K562 (cell line): Measurements from ENCODE around the gene ZNF775. TPM values are rescaled to one million over a fixed set of nuclear protein-coding genes. Genes with fewer than 3 reads are reported as not detected.

Source experiments
- ATAC-seq: fragments of 200-7000 bp; cut with Tn5 transposase; 3 replicates; pipeline ENCODE4 v1.9.1; 2020; ENCODE audit warnings: moderate library complexity
- BruUV-seq: library from RNA; stranded (reverse); fragments of 400-500 nt; replicated peaks from 2 replicates; lab custom pipeline; 2021; lab: Mats Ljungman, UMichigan
- CTCF ChIA-PET: fragments of 300-600 bp; formaldehyde crosslinking; extraction: SDS; loops from one replicate; lab custom pipeline; 2021; ENCODE audit warnings: low intra/inter-chr PET ratio; lab: Yijun Ruan, JAX
- POLR2A ChIA-PET: fragments of 300-600, 350-650 bp; sonication (Branson Sonifier 250); formaldehyde crosslinking; extraction: SDS; loops from one replicate; lab custom pipeline; 2021; ENCODE audit warnings: antibody characterized with exemption, inconsistent platforms; lab: Yijun Ruan, JAX
- DNase-seq, 4 experiments: peaks; one replicate each; pipeline versions ENCODE4 v3.0.0 to v3.0.0-alpha.2; 2011 to 2018; ENCODE audit warnings: low spot score in 3 of 4, mixed read lengths in 3 of 4; ENCODE audit errors: extremely low read depth in 1 of 4
- FAIRE-seq: peaks from 2 replicates; lab custom pipeline; 2011; peaks lifted over from hg19 to GRCh38; lab: Jason Lieb, UNC
- H2AFZ ChIP-seq: 2 replicates; pipeline ENCODE4 v1.6.0; 2011; ENCODE audit warnings: low read depth, low read length, control low read depth, inconsistent platforms
- H3K27ac ChIP-seq: fragments of 200-600 bp; 3 replicates; pipeline ENCODE4 v1.8.0; 2011; ENCODE audit warnings: low read depth, mild to moderate bottlenecking, control low read depth, inconsistent platforms, low read length, moderate library complexity, mixed read lengths; ENCODE audit errors: extremely low read depth
- H3K27me3 ChIP-seq, 2 experiments: fragments of 300-600 bp in 1 of 2; 2 replicates in 1 of 2; 3 replicates in 1 of 2; pipeline versions ENCODE4 v1.6.0 to v1.8.0; 2011; ENCODE audit warnings: inconsistent platforms in 2 of 2, low read length in 2 of 2, mild to moderate bottlenecking in 1 of 2, mixed read lengths in 1 of 2, moderate library complexity in 1 of 2; ENCODE audit not compliant: control insufficient read depth in 2 of 2, insufficient read depth in 2 of 2
- H3K36me3 ChIP-seq: fragments of 300-600 bp; 3 replicates; pipeline ENCODE4 v1.8.0; 2011; ENCODE audit warnings: mild to moderate bottlenecking, low read length, inconsistent platforms; ENCODE audit not compliant: control insufficient read depth, insufficient read depth
- H3K4me1 ChIP-seq, 2 experiments: fragments of 200-600 bp in 1 of 2; replicated peaks in 1 of 2; 2 replicates in 1 of 2; 3 replicates in 1 of 2; pipeline versions ENCODE4 v1.5.1 to v1.8.0; 2011; ENCODE audit warnings: inconsistent platforms in 2 of 2, low read length in 2 of 2, mild to moderate bottlenecking in 1 of 2, mixed read lengths in 1 of 2, moderate library complexity in 1 of 2; ENCODE audit not compliant: control insufficient read depth in 2 of 2, insufficient read depth in 2 of 2
- H3K4me2 ChIP-seq: 2 replicates; pipeline ENCODE4 v1.6.1; 2011; ENCODE audit warnings: low read length, control low read depth, inconsistent platforms, mixed read lengths; ENCODE audit not compliant: insufficient read depth
- H3K4me3 ChIP-seq: fragments of 200-600 bp; sonication (generic), shearing (Covaris generic); 2 replicates; pipeline ENCODE4 v1.5.1; 2016; ENCODE audit warnings: control low read depth, inconsistent platforms
- H3K79me2 ChIP-seq: fragments of 200-600 bp; 3 replicates; pipeline ENCODE4 v1.8.0; 2011; ENCODE audit warnings: low read length, inconsistent platforms; ENCODE audit not compliant: control insufficient read depth, insufficient read depth
- H3K9ac ChIP-seq, 2 experiments: 2 replicates each; pipeline versions ENCODE4 v1.6.0 to v1.6.1; 2011; ENCODE audit warnings: low read depth in 2 of 2, low read length in 2 of 2, control low read depth in 1 of 2, inconsistent platforms in 1 of 2, mild to moderate bottlenecking in 1 of 2, mixed read lengths in 1 of 2; ENCODE audit not compliant: insufficient read depth in 1 of 2
- H3K9me1 ChIP-seq: one replicate; pipeline ENCODE4 v1.6.0; 2011; ENCODE audit warnings: inconsistent platforms, mild to moderate bottlenecking, low read length, moderate library complexity; ENCODE audit not compliant: control insufficient read depth, insufficient read depth
- H3K9me3 ChIP-seq: replicated peaks from 2 replicates; pipeline ENCODE4 v1.5.1; 2011; ENCODE audit warnings: low read depth, low read length, inconsistent platforms; ENCODE audit not compliant: control insufficient read depth, insufficient read depth
- H4K20me1 ChIP-seq: replicated peaks from 2 replicates; pipeline ENCODE4 v1.6.1; 2011; ENCODE audit warnings: low read length, inconsistent platforms, mixed read lengths; ENCODE audit not compliant: control insufficient read depth, insufficient read depth
- ARID1B ChIP-seq: fragments of 450-650 bp; IDR thresholded peaks from 2 replicates; pipeline ENCODE4 v1.6.1; 2016; ENCODE audit warnings: antibody characterized with exemption, mild to moderate bottlenecking, inconsistent platforms
- EGR1 ChIP-seq: fragments of 450-650 bp; conservative IDR thresholded peaks from 2 replicates; pipeline ENCODE4 v1.6.1; 2017; ENCODE audit warnings: mild to moderate bottlenecking
- TOE1 ChIP-seq, 2 experiments: fragments of 450-650 bp in 1 of 2; sonication (generic) in 1 of 2; formaldehyde crosslinking in 1 of 2; IDR thresholded peaks; 2 replicates each; pipeline versions ENCODE4 v1.7.1 to v1.8.0; 2016 to 2022; ENCODE audit warnings: borderline replicate concordance in 2 of 2, mild to moderate bottlenecking in 2 of 2, antibody characterized with exemption in 1 of 2, inconsistent platforms in 1 of 2, low read depth in 1 of 2, missing genetic modification reagents in 1 of 2, moderate library complexity in 1 of 2
- WGBS: fragments of 100-300 bp; shearing (Covaris generic); methylation state at CpG from one replicate; pipeline ENCODE4 v1.1.6; 2016; ENCODE audit warnings: low coverage, mixed read lengths; ENCODE audit not compliant: insufficient coverage; ENCODE audit errors: missing lambda C conversion rate; 5-methylcytosine and 5-hydroxymethylcytosine counted together
- in situ Hi-C: fragments of 300-500 bp; cut with MboI; formaldehyde crosslinking; loops from 4 replicates; pipeline ENCODE4 v1.15.0; 2018; ENCODE audit warnings: inconsistent platforms, mixed read lengths
- intact Hi-C: fragments of 100-400 bp; cut with micrococcal nuclease; formaldehyde crosslinking; loops from 2 replicates; pipeline ENCODE4 v1.14.2; 2022
- polyA plus RNA-seq, 8 experiments: library from polyadenylated mRNA; depleted of rRNA in 4 of 8; stranded (reverse) in 5 of 8; unstranded in 3 of 8; fragments of >200 nt; fragmentation: Nextera tagmentation in 2 of 8; fragmentation: Illumina TruSeq in 1 of 8; extraction: Ambion mirVana in 2 of 8; extraction: Trizol in 1 of 8; gene quantifications; 2 replicates each; pipeline versions ENCODE4 v1.2.1 to v1.2.3, GENCODE V29; 2011 to 2014; ENCODE audit warnings: inconsistent platforms in 1 of 8, missing spikeins in 1 of 8
- total RNA-seq, 7 experiments: library from RNA; depleted of rRNA in 6 of 7; stranded (reverse); fragments of >200 nt in 6 of 7; fragmentation: Illumina TruSeq in 2 of 7; extraction: Trizol in 2 of 7; gene quantifications; 2 replicates each; pipeline versions ENCODE4 v1.2.1 to v1.2.3, GENCODE V29; 2011 to 2021; ENCODE audit warnings: low replicate concordance in 1 of 7
- TF ChIP-seq, protein P1 (sequence below), 2 experiments: fragments of 450-650 bp; IDR thresholded peaks; 2 replicates each; pipeline ENCODE4 v1.6.1; 2018; ENCODE audit warnings: mild to moderate bottlenecking in 2 of 2, low read depth in 1 of 2; ENCODE audit not compliant: partially characterized antibody in 2 of 2
- TF ChIP-seq, protein P2 (sequence below), 2 experiments: fragments of 450-650 bp in 1 of 2; sonication (generic) in 1 of 2; formaldehyde crosslinking in 1 of 2; IDR thresholded peaks; 2 replicates each; pipeline versions ENCODE4 v1.7.1 to v1.9.0; 2016 to 2022; ENCODE audit warnings: inconsistent platforms in 1 of 2, mild to moderate bottlenecking in 1 of 2, missing genetic modification reagents in 1 of 2

Gene ZNF775
- total and polyA plus RNA-seq, 9 of the 15 experiments (the other 6 are each of a cell fraction or from before 2014, with no cell fraction given), result 0.04 to 18.7 (median 4.9) TPM

DNA sequence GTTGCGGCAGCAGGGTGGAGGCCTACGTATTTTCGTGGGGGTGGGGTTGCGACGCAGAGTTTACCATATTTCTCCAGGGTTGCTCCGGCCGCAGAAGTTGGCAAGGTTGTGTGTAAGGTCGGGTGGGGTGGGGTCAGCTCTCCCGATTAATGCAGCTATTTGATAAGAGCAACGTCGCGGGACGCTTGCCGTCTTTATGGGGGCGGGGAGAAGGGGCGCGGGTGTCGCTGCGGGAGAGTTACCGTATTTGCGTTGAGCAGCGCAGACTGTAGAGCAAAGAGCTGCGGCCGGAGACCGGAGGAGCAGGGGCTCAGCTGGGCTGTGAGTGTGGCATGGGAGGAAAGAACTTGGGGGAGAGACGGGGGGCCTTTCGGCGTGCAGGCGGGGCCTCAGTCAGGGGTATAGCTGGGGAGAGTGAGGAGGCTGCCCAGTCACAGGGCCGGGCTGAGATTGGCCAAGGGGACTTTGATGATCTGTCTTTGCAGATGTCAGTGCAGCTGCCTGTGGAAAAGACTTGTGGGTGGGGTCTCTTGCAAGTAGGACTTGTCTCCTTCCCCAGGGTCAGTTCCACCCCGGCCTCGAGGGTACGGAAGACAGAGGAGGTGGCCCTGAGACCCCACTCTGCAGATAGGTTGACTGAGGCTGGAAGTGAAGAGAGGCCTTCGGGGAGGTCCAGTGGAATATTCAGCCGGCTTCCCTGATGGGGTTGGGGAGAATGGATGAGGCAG, 26.6 kb downstream of the ZNF775 start:
- Histone ChIP-seq H3K9me3 (no peaks in the 10 kb centered on the region), H3K4me3 (peak overlapping the region; percentile 65), H3K36me3 (peaks cover 13% of the 10 kb centered on the region; the same call in 1 of the 3 replicates), H3K79me2 (peaks cover 23% of the 10 kb centered on the region; the same call in 2 of the 3 replicates), H3K27me3 (no peaks in the 10 kb centered on the region), H4K20me1 (no peaks in the 10 kb centered on the region), H3K4me2 (peak overlapping the region; percentile 82), H3K9ac (peak overlapping the region; percentile 91 to 94), H3K4me1 (peaks cover 47 to 69% of the 10 kb centered on the region in 2 experiments), H3K27ac (peak overlapping the region; percentile 95), H3K9me1 (peaks cover 2% of the 10 kb centered on the region), H2AFZ (peak overlapping the region; percentile 93)
- intact Hi-C loops, result loop anchor here (2.0 kb wide), 1 partner anchor 27 kb away; the partner anchor contains the start of gene ZNF775
- 3% methylated on average over 35 of the region's 35 CpGs for WGBS
- in situ Hi-C loops, result no loop called here
- peak; percentile 44 for FAIRE-seq
- no TSS peak for BruUV-seq
- ChIA-PET POLR2A (interaction anchor here (0.6 to 1.7 kb wide), 12 partner anchors 8 to 87 kb away, joined by 3 to 5 read pairs (median 4); partner anchors contain the start of gene REPIN1), CTCF (interaction anchor here (0.9 kb wide), 1 partner anchor 13 kb away, joined by 3 read pairs; no protein-coding TSS in a partner anchor)
- ATAC-seq, result peak; percentile 59
- peak in 3 of 4 experiments; percentile 71 to 87 (median 87) for DNase-seq
- TF ChIP-seq, protein P1, sequence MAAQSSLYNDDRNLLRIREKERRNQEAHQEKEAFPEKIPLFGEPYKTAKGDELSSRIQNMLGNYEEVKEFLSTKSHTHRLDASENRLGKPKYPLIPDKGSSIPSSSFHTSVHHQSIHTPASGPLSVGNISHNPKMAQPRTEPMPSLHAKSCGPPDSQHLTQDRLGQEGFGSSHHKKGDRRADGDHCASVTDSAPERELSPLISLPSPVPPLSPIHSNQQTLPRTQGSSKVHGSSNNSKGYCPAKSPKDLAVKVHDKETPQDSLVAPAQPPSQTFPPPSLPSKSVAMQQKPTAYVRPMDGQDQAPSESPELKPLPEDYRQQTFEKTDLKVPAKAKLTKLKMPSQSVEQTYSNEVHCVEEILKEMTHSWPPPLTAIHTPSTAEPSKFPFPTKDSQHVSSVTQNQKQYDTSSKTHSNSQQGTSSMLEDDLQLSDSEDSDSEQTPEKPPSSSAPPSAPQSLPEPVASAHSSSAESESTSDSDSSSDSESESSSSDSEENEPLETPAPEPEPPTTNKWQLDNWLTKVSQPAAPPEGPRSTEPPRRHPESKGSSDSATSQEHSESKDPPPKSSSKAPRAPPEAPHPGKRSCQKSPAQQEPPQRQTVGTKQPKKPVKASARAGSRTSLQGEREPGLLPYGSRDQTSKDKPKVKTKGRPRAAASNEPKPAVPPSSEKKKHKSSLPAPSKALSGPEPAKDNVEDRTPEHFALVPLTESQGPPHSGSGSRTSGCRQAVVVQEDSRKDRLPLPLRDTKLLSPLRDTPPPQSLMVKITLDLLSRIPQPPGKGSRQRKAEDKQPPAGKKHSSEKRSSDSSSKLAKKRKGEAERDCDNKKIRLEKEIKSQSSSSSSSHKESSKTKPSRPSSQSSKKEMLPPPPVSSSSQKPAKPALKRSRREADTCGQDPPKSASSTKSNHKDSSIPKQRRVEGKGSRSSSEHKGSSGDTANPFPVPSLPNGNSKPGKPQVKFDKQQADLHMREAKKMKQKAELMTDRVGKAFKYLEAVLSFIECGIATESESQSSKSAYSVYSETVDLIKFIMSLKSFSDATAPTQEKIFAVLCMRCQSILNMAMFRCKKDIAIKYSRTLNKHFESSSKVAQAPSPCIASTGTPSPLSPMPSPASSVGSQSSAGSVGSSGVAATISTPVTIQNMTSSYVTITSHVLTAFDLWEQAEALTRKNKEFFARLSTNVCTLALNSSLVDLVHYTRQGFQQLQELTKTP (IDR thresholded peaks at IDR 0.05; ENCODE audit: low read depth in 1 of 2, partially characterized antibody in 2 of 2), result peak; percentile 64 to 87
- TF ChIP-seq, protein P2, sequence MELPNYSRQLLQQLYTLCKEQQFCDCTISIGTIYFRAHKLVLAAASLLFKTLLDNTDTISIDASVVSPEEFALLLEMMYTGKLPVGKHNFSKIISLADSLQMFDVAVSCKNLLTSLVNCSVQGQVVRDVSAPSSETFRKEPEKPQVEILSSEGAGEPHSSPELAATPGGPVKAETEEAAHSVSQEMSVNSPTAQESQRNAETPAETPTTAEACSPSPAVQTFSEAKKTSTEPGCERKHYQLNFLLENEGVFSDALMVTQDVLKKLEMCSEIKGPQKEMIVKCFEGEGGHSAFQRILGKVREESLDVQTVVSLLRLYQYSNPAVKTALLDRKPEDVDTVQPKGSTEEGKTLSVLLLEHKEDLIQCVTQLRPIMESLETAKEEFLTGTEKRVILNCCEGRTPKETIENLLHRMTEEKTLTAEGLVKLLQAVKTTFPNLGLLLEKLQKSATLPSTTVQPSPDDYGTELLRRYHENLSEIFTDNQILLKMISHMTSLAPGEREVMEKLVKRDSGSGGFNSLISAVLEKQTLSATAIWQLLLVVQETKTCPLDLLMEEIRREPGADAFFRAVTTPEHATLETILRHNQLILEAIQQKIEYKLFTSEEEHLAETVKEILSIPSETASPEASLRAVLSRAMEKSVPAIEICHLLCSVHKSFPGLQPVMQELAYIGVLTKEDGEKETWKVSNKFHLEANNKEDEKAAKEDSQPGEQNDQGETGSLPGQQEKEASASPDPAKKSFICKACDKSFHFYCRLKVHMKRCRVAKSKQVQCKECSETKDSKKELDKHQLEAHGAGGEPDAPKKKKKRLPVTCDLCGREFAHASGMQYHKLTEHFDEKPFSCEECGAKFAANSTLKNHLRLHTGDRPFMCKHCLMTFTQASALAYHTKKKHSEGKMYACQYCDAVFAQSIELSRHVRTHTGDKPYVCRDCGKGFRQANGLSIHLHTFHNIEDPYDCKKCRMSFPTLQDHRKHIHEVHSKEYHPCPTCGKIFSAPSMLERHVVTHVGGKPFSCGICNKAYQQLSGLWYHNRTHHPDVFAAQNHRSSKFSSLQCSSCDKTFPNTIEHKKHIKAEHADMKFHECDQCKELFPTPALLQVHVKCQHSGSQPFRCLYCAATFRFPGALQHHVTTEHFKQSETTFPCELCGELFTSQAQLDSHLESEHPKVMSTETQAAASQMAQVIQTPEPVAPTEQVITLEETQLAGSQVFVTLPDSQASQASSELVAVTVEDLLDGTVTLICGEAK (IDR thresholded peaks at IDR 0.05), result peak; percentile 38
- TF ChIP-seq, protein P2 (CRISPR knock-in tag; IDR thresholded peaks at IDR 0.05), result no peak; the same call in 1 of the 2 replicates
- TF ChIP-seq EGR1 (peak; percentile 49; the same call in 1 of the 2 replicates), ARID1B (peak; percentile 53; the same call in 1 of the 2 replicates), TOE1 (IDR thresholded peaks at IDR 0.05; ENCODE audit: borderline replicate concordance) (peak; percentile 37), TOE1 (CRISPR knock-in tag; IDR thresholded peaks at IDR 0.05; ENCODE audit: borderline replicate concordance, low read depth) (no peak)
